ENCODE data around the gene SNTB2. TPM values are rescaled to one million over a fixed set of nuclear protein-coding genes. Genes with fewer than 3 reads are reported as not detected.

Gene SNTB2
- total RNA-seq, 4 donors from 2014 or later: 32.5 to 60.4 (median 51.8) TPM

- TF ChIP-seq CTCF (IDR thresholded peaks at IDR 0.05): no peak
- TF ChIP-seq POLR2A (IDR thresholded peaks at IDR 0.05): no peak
- intact Hi-C loops (cut with DNase I; ENCODE audit: low total_unique reads): no loop called here
- H3K4me3 ChIP-seq (ENCODE audit: low read depth, poor library complexity, severe bottlenecking): peak overlapping the region; percentile 54
- WGBS, 2 donors: 0 to 1% methylated on average over 5 of the region's 5 CpGs
- no peak for DNase-seq (ENCODE audit: low spot score in 2 of 2)
Observed at GRCh38 chr16:69188236-69188549, 1.2 kb downstream of the SNTB2 start.

- intact Hi-C loops (cut with DNase I; ENCODE audit: low total_unique reads): no loop called here
- DNase-seq (ENCODE audit: low spot score in 2 of 2): no peak
- H3K4me3 ChIP-seq (ENCODE audit: low read depth, poor library complexity, severe bottlenecking): no peak overlapping the region
- 9 to 12% methylated on average over 5 of the region's 5 CpGs for WGBS, 2 donors
- TF ChIP-seq CTCF (IDR thresholded peaks at IDR 0.05): no peak
- TF ChIP-seq POLR2A (IDR thresholded peaks at IDR 0.05): no peak
Observed at GRCh38 chr16:69188716-69189115, 1.8 kb downstream of the SNTB2 start.

- 76 to 85% methylated on average over 2 of the region's 2 CpGs for WGBS, 2 donors
- no peak overlapping the region for H3K4me3 ChIP-seq (ENCODE audit: low read depth, poor library complexity, severe bottlenecking)
- intact Hi-C loops (cut with DNase I; ENCODE audit: low total_unique reads): no loop called here
- TF ChIP-seq POLR2A (IDR thresholded peaks at IDR 0.05) (no peak), CTCF (IDR thresholded peaks at IDR 0.05) (no peak)
- DNase-seq (ENCODE audit: low spot score in 2 of 2): no peak
Observed at GRCh38 chr16:69190046-69190588, 3.2 kb downstream of the SNTB2 start.

GRCh38 chr16:69190598-69190997 is 3.6 kb downstream of the SNTB2 start:
- TF ChIP-seq CTCF (IDR thresholded peaks at IDR 0.05) (no peak), POLR2A (IDR thresholded peaks at IDR 0.05) (no peak)
- no peak overlapping the region for H3K4me3 ChIP-seq (ENCODE audit: low read depth, poor library complexity, severe bottlenecking)
- DNase-seq (ENCODE audit: low spot score in 2 of 2): no peak
- WGBS, 2 donors: 67 to 72% methylated on average over 3 of the region's 3 CpGs
- intact Hi-C loops (cut with DNase I; ENCODE audit: low total_unique reads): no loop called here

GRCh38 chr16:69191136-69191535 is 4.2 kb downstream of the SNTB2 start:
- no peak for DNase-seq (ENCODE audit: low spot score in 2 of 2)
- intact Hi-C loops (cut with DNase I; ENCODE audit: low total_unique reads): no loop called here
- 75 to 88% methylated on average over 2 of the region's 2 CpGs for WGBS, 2 donors
- no peak overlapping the region for H3K4me3 ChIP-seq (ENCODE audit: low read depth, poor library complexity, severe bottlenecking)
- TF ChIP-seq POLR2A (IDR thresholded peaks at IDR 0.05) (no peak), CTCF (IDR thresholded peaks at IDR 0.05) (no peak)

- intact Hi-C loops (cut with DNase I; ENCODE audit: low total_unique reads): no loop called here
- no peak overlapping the region for H3K4me3 ChIP-seq (ENCODE audit: low read depth, poor library complexity, severe bottlenecking)
- DNase-seq (ENCODE audit: low spot score in 2 of 2): no peak
- TF ChIP-seq CTCF (IDR thresholded peaks at IDR 0.05) (no peak), POLR2A (IDR thresholded peaks at IDR 0.05) (no peak)
Observed at GRCh38 chr16:69193855-69194254, 6.9 kb downstream of the SNTB2 start.
